ENCODE results near the gene LRFN2. TPM values are rescaled to one million over a fixed set of nuclear protein-coding genes. Genes with fewer than 3 reads are reported as not detected.

LRFN2 gene
- total and polyA plus RNA-seq, 2 experiments from 2014 or later = 0.33 to 0.54 TPM

GRCh38 chr6:40437631-40438030 is 149.5 kb downstream of the LRFN2 start:
- no peaks in the 10 kb centered on the region for H3K79me2 ChIP-seq
- no peaks in the 10 kb centered on the region for H3K9me2 ChIP-seq (replicated peaks; ENCODE audit: insufficient read depth)
- TF ChIP-seq EZH2 (IDR thresholded peaks at IDR 0.05; ENCODE audit: borderline replicate concordance) (no peak), EZH2phosphoT487 (IDR thresholded peaks at IDR 0.05; ENCODE audit: low read depth, severe bottlenecking, unreplicated experiment) (no peak), CTCF (IDR thresholded peaks at IDR 0.05; ENCODE audit: poor library complexity) (no peak)
- DNase-seq (ENCODE audit: low spot score) = no peak
- no peak overlapping the region for H3K4me3 ChIP-seq
- no peaks in the 10 kb centered on the region for H4K20me1 ChIP-seq (ENCODE audit: insufficient read depth, poor library complexity, severe bottlenecking)
- H3K27me3 ChIP-seq = no peaks in the 10 kb centered on the region
- H3K36me3 ChIP-seq (replicated peaks; ENCODE audit: insufficient read depth, low read depth) = no peaks in the 10 kb centered on the region
- no peak overlapping the region for H3K27ac ChIP-seq
- H3K4me1 ChIP-seq (ENCODE audit: insufficient read depth) = no peaks in the 10 kb centered on the region
- no peak overlapping the region for H2AFZ ChIP-seq
- WGBS (ENCODE audit: low lambda C conversion rate, missing lambda C conversion rate) = 87% methylated on average over 2 of the region's 2 CpGs
- no peaks in the 10 kb centered on the region for H3K9me3 ChIP-seq (ENCODE audit: low read depth)
- no peak overlapping the region for H3K4me2 ChIP-seq

GRCh38 chr6:40436685-40437604 is 150.2 kb downstream of the LRFN2 start:
- H4K20me1 ChIP-seq (ENCODE audit: insufficient read depth, poor library complexity, severe bottlenecking) = no peaks in the 10 kb centered on the region
- WGBS (ENCODE audit: low lambda C conversion rate, missing lambda C conversion rate) = 82% methylated on average over 8 of the region's 8 CpGs

DNA sequence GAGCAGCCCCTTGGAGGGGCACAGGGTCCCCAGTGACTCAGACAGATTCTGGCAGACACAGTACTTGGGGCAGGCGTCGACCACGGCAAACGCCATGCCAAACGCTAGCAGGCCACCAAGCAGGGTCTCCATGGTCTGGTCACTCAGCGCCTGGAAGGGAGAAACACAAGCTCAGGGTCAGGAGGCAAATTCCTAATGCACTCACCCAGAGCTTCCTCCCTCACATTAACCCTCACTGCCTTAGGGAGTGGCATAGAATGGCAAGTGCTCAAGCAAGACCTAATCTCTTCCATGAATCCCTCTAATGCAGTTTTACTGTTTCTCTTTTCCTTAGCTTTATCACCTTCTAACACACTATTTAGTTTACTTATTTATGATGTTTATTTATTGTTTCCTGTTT is 154.2 kb downstream of the LRFN2 start:
- 89% methylated on average over 6 of the region's 6 CpGs for WGBS (ENCODE audit: low lambda C conversion rate, missing lambda C conversion rate)
- Histone ChIP-seq H2AFZ (no peak overlapping the region), H3K36me3 (replicated peaks; ENCODE audit: insufficient read depth, low read depth) (no peaks in the 10 kb centered on the region), H3K4me2 (no peak overlapping the region), H3K27me3 (no peaks in the 10 kb centered on the region), H3K9me3 (ENCODE audit: low read depth) (no peaks in the 10 kb centered on the region), H3K79me2 (no peaks in the 10 kb centered on the region), H3K4me3 (no peak overlapping the region), H3K27ac (no peak overlapping the region), H4K20me1 (ENCODE audit: insufficient read depth, poor library complexity, severe bottlenecking) (no peaks in the 10 kb centered on the region), H3K9me2 (replicated peaks; ENCODE audit: insufficient read depth) (no peaks in the 10 kb centered on the region), H3K4me1 (ENCODE audit: insufficient read depth) (no peaks in the 10 kb centered on the region)
- DNase-seq (ENCODE audit: low spot score) = no peak
- no peak for TF ChIP-seq EZH2 (IDR thresholded peaks at IDR 0.05; ENCODE audit: borderline replicate concordance)
- no peak for TF ChIP-seq EZH2phosphoT487 (IDR thresholded peaks at IDR 0.05; ENCODE audit: low read depth, severe bottlenecking, unreplicated experiment)
- TF ChIP-seq CTCF (IDR thresholded peaks at IDR 0.05; ENCODE audit: poor library complexity) = no peak

More at GRCh38 chr6:40436685-40437604, 150.2 kb downstream of the LRFN2 start:
- Histone ChIP-seq H3K9me3 (ENCODE audit: low read depth) (no peaks in the 10 kb centered on the region), H3K79me2 (no peaks in the 10 kb centered on the region), H3K9me2 (replicated peaks; ENCODE audit: insufficient read depth) (no peaks in the 10 kb centered on the region), H3K4me3 (no peak overlapping the region), H2AFZ (no peak overlapping the region), H3K36me3 (replicated peaks; ENCODE audit: insufficient read depth, low read depth) (no peaks in the 10 kb centered on the region), H3K27me3 (no peaks in the 10 kb centered on the region), H3K27ac (no peak overlapping the region), H3K4me2 (no peak overlapping the region), H3K4me1 (ENCODE audit: insufficient read depth) (no peaks in the 10 kb centered on the region)
- TF ChIP-seq EZH2 (IDR thresholded peaks at IDR 0.05; ENCODE audit: borderline replicate concordance) (no peak), CTCF (IDR thresholded peaks at IDR 0.05; ENCODE audit: poor library complexity) (no peak)
- DNase-seq (ENCODE audit: low spot score) = no peak

Data from hepatocyte (in vitro differentiated cells).